HG02571 (cell line): Measurements from ENCODE around the gene MUC13.

Experiments used
- ATAC-seq: cut with Tn5 transposase; IDR thresholded peaks from one replicate; pipeline ENCODE4 v1.9.1; 2021; ENCODE audit warnings: mild to moderate bottlenecking, moderate library complexity; ENCODE audit not compliant: unreplicated experiment

MUC13 gene

GRCh38 chr3:124878561-124879336 lies 55.8 kb downstream of the MUC13 start:
- no peak for ATAC-seq

GRCh38 chr3:124877674-124878073 lies 56.9 kb downstream of the MUC13 start:
- ATAC-seq: no peak

GRCh38 chr3:124876401-124876878 lies 58.1 kb downstream of the MUC13 start:
- ATAC-seq: no peak

- no peak for ATAC-seq
Measured at GRCh38 chr3:124873226-124873625, 61.3 kb downstream of the MUC13 start.

GRCh38 chr3:124867511-124867910 lies 67.0 kb downstream of the MUC13 start:
- no peak for ATAC-seq

GRCh38 chr3:124862006-124862405 lies 72.5 kb downstream of the MUC13 start:
- no peak for ATAC-seq

- no peak for ATAC-seq
Measured at GRCh38 chr3:124861041-124861440, 73.5 kb downstream of the MUC13 start.

- no peak for ATAC-seq
Measured at GRCh38 chr3:124860599-124860998, 74.0 kb downstream of the MUC13 start.

- ATAC-seq: no peak
Measured at GRCh38 chr3:124859025-124859424, 75.5 kb downstream of the MUC13 start.

GRCh38 chr3:124858275-124858674 lies 76.3 kb downstream of the MUC13 start:
- ATAC-seq: no peak

- ATAC-seq: no peak
Measured at GRCh38 chr3:124856677-124857076, 77.9 kb downstream of the MUC13 start.
